Stimulated activated CD8-positive, alpha-beta memory T cell treated with anti-CD3 and anti-CD28 coated beads, Interleukin-7, amount 100 ng/mL, for 24 hours (primary cell): ENCODE data around the gene AIG1.

ENCODE experiments used
- DNase-seq: peaks from one replicate; pipeline ENCODE4 v3.0.0-alpha.2; 2020; ENCODE audit warnings: low read depth

The AIG1 gene

GRCh38 chr6:143196525-143197225 lies 136.0 kb downstream of the AIG1 start:
- DNase-seq: no peak

GRCh38 chr6:143197377-143197776 lies 136.7 kb downstream of the AIG1 start:
- no peak for DNase-seq

GRCh38 chr6:143198312-143198711 lies 137.6 kb downstream of the AIG1 start:
- no peak for DNase-seq

GRCh38 chr6:143199291-143199690 lies 138.6 kb downstream of the AIG1 start:
- DNase-seq: no peak

- DNase-seq: no peak
Observed at GRCh38 chr6:143200167-143200770, 139.6 kb downstream of the AIG1 start.

- no peak for DNase-seq
Observed at GRCh38 chr6:143204045-143204444, 143.4 kb downstream of the AIG1 start.

GRCh38 chr6:143205131-143205535 lies 144.4 kb downstream of the AIG1 start:
- no peak for DNase-seq

GRCh38 chr6:143205585-143205984 lies 144.9 kb downstream of the AIG1 start:
- no peak for DNase-seq

GRCh38 chr6:143205991-143206390 lies 145.3 kb downstream of the AIG1 start:
- DNase-seq: no peak

GRCh38 chr6:143206550-143206949 lies 145.9 kb downstream of the AIG1 start:
- no peak for DNase-seq

- no peak for DNase-seq
Observed at GRCh38 chr6:143210420-143210819, 149.7 kb downstream of the AIG1 start.

GRCh38 chr6:143213859-143214376 lies 153.2 kb downstream of the AIG1 start:
- no peak for DNase-seq

- DNase-seq: no peak
Observed at GRCh38 chr6:143215363-143215762, 154.7 kb downstream of the AIG1 start.

GRCh38 chr6:143215771-143216170 lies 155.1 kb downstream of the AIG1 start:
- no peak for DNase-seq

GRCh38 chr6:143218233-143218632 lies 157.5 kb downstream of the AIG1 start:
- DNase-seq: no peak

- DNase-seq: no peak
Observed at GRCh38 chr6:143221698-143222097, 161.0 kb downstream of the AIG1 start.

GRCh38 chr6:143222310-143222709 lies 161.6 kb downstream of the AIG1 start:
- DNase-seq: no peak

- no peak for DNase-seq
Observed at GRCh38 chr6:143222801-143223231, 162.1 kb downstream of the AIG1 start.

- DNase-seq: no peak
Observed at GRCh38 chr6:143223895-143224294, 163.2 kb downstream of the AIG1 start.

- DNase-seq: no peak
Observed at GRCh38 chr6:143224516-143224915, 163.8 kb downstream of the AIG1 start.

GRCh38 chr6:143225929-143226328 lies 165.2 kb downstream of the AIG1 start:
- no peak for DNase-seq

- DNase-seq: no peak
Observed at GRCh38 chr6:143227675-143228074, 167.0 kb downstream of the AIG1 start.

GRCh38 chr6:143229400-143229799 lies 168.7 kb downstream of the AIG1 start:
- no peak for DNase-seq

- DNase-seq: no peak
Observed at GRCh38 chr6:143232849-143233248, 172.2 kb downstream of the AIG1 start.
